ENCODE measurements around the gene DUSP14.

GRCh38 chr17:37532756-37533155, 43.1 kb downstream of the DUSP14 start:
- TF ChIP-seq CTCF (conservative IDR thresholded peaks at IDR 0.05; ENCODE audit: low read depth in 2 of 2) (no peak), EZH2phosphoT487 (IDR thresholded peaks at IDR 0.05; ENCODE audit: unreplicated experiment) (no peak), JUNB (IDR thresholded peaks at IDR 0.05; ENCODE audit: unreplicated experiment) (no peak), REST (IDR thresholded peaks at IDR 0.05; ENCODE audit: unreplicated experiment) (no peak), EZH2 (IDR thresholded peaks at IDR 0.05; ENCODE audit: low read depth, unreplicated experiment) (no peak), ETS1 (IDR thresholded peaks at IDR 0.05) (no peak), STAT1 (IDR thresholded peaks at IDR 0.05; ENCODE audit: unreplicated experiment) (no peak), POLR2AphosphoS5 (IDR thresholded peaks at IDR 0.05; ENCODE audit: low read depth) (no peak)

All from GM23338 (cell line).